RWPE2 (cell line): ENCODE data around the gene LMX1A.

ENCODE experiments used
- ATAC-seq: fragments of 200-7000 bp; cut with Tn5 transposase; 3 replicates; pipeline ENCODE4 v1.9.1; 2021; ENCODE audit warnings: low read depth
- DNase-seq: peaks from one replicate; pipeline ENCODE4 v3.0.0-alpha.2; 2020; ENCODE audit warnings: low spot score
- H3K27ac ChIP-seq: fragments of 450-650 bp; 2 replicates; pipeline ENCODE4 v1.5.1; 2017; ENCODE audit warnings: mild to moderate bottlenecking; ENCODE audit not compliant: poor library complexity, severe bottlenecking
- H3K27me3 ChIP-seq: fragments of 250-450 bp; sonication (Bioruptor Pico); 2 replicates; pipeline ENCODE4 v1.5.1; 2021; ENCODE audit warnings: mild to moderate bottlenecking, moderate library complexity; ENCODE audit not compliant: insufficient read depth, poor library complexity, severe bottlenecking
- H3K36me3 ChIP-seq: fragments of 250-450 bp; sonication (Bioruptor Pico); 2 replicates; pipeline ENCODE4 v1.5.1; 2020; ENCODE audit warnings: low read depth, mild to moderate bottlenecking, moderate library complexity
- H3K4me1 ChIP-seq: fragments of 250-450 bp; sonication (Bioruptor Pico); 2 replicates; pipeline ENCODE4 v1.5.1; 2021; ENCODE audit warnings: mild to moderate bottlenecking, moderate library complexity; ENCODE audit not compliant: insufficient read depth, poor library complexity, severe bottlenecking
- H3K4me3 ChIP-seq: fragments of 250-450 bp; sonication (Bioruptor Pico); 2 replicates; pipeline ENCODE4 v1.5.1; 2021; ENCODE audit warnings: mild to moderate bottlenecking, moderate library complexity; ENCODE audit not compliant: severe bottlenecking
- H3K9me3 ChIP-seq: fragments of 250-450 bp; sonication (Bioruptor Pico); 2 replicates; pipeline ENCODE4 v1.5.1; 2021; ENCODE audit warnings: mild to moderate bottlenecking, moderate library complexity; ENCODE audit not compliant: severe bottlenecking
- CTCF ChIP-seq: fragments of 450-650 bp; IDR thresholded peaks from one replicate; pipeline ENCODE4 v1.5.1; 2017; ENCODE audit warnings: mild to moderate bottlenecking, moderate library complexity; ENCODE audit not compliant: poor library complexity, severe bottlenecking

The LMX1A gene

GRCh38 chr1:165224504-165224903, 132.0 kb downstream of the LMX1A start:
- ATAC-seq (no peak), DNase-seq (no peak)
- TF ChIP-seq CTCF: no peak
- Histone ChIP-seq H3K27ac (no peak overlapping the region), H3K4me3 (no peak overlapping the region), H3K36me3 (no peaks in the 10 kb centered on the region), H3K9me3 (no peaks in the 10 kb centered on the region), H3K27me3 (no peaks in the 10 kb centered on the region), H3K4me1 (no peaks in the 10 kb centered on the region)

GRCh38 chr1:165222580-165222979, 133.9 kb downstream of the LMX1A start:
- no peaks in the 10 kb centered on the region for H3K4me1 ChIP-seq
- no peak overlapping the region for H3K27ac ChIP-seq
- H3K27me3 ChIP-seq: no peaks in the 10 kb centered on the region
- no peak for DNase-seq
- H3K9me3 ChIP-seq: no peaks in the 10 kb centered on the region
- TF ChIP-seq CTCF: no peak
- H3K4me3 ChIP-seq: no peak overlapping the region
- H3K36me3 ChIP-seq: no peaks in the 10 kb centered on the region
- ATAC-seq: no peak

GRCh38 chr1:165218731-165219130, 137.8 kb downstream of the LMX1A start:
- Histone ChIP-seq H3K4me3 (no peak overlapping the region), H3K27ac (no peak overlapping the region), H3K9me3 (no peaks in the 10 kb centered on the region), H3K27me3 (no peaks in the 10 kb centered on the region), H3K36me3 (no peaks in the 10 kb centered on the region), H3K4me1 (no peaks in the 10 kb centered on the region)
- no peak for ATAC-seq
- TF ChIP-seq CTCF: no peak
- no peak for DNase-seq

- Histone ChIP-seq H3K4me3 (no peak overlapping the region), H3K27me3 (no peaks in the 10 kb centered on the region), H3K4me1 (no peaks in the 10 kb centered on the region), H3K9me3 (no peaks in the 10 kb centered on the region), H3K36me3 (no peaks in the 10 kb centered on the region), H3K27ac (no peak overlapping the region)
- DNase-seq (no peak), ATAC-seq (no peak)
- no peak for TF ChIP-seq CTCF
Measured at GRCh38 chr1:165217958-165218357, 138.6 kb downstream of the LMX1A start.

GRCh38 chr1:165216254-165216653, 140.3 kb downstream of the LMX1A start:
- no peak for DNase-seq
- Histone ChIP-seq H3K36me3 (no peaks in the 10 kb centered on the region), H3K27ac (no peak overlapping the region), H3K4me1 (no peaks in the 10 kb centered on the region), H3K9me3 (no peaks in the 10 kb centered on the region), H3K27me3 (no peaks in the 10 kb centered on the region), H3K4me3 (no peak overlapping the region)
- ATAC-seq: no peak
- TF ChIP-seq CTCF: no peak
